NCI-H446 treated with DMSO at 0.1 percent for 48 hours (cell line): ENCODE results near the gene FTCDNL1.

ENCODE experiments used
- DNase-seq: peaks from one replicate; lab custom pipeline; 2025; lab: John Stamatoyannopoulos, UW

Gene FTCDNL1

DNA sequence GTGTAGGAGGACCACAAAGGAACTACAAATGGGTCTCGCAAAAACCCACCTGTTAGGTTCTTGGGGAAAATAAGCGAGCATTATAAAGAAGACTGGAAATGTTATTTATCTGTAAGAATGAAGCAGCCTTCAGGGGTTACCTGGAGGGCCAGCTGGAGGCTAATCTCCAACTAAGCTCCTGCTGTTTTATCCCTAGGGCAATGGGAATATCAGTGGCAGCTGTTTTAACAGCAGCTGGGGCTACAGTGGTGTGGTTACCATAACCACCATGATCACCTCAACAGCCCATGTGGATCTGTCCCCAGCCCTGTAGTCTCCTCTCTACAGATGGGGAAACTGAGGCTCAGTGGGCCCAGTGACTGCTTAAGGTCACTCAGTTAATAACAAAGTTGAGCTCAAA is 108.1 kb downstream of the FTCDNL1 start:
- DNase-seq = no peak

DNA sequence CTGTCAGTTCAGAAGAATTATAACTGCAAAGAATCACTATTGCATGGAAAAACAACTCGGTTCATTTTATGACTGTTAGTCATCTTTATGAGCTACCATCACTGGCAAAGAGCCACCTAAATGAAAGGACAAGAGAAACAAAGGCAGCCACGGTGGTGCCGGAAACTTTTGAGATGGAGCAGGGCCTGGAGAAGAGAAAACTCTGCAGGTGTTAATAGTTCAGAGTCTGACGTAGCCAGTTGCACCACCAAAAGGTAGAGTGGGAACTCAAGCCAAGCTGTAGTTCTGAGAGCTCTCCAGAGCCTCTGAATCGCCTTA is 110.9 kb downstream of the FTCDNL1 start:
- no peak for DNase-seq

DNA sequence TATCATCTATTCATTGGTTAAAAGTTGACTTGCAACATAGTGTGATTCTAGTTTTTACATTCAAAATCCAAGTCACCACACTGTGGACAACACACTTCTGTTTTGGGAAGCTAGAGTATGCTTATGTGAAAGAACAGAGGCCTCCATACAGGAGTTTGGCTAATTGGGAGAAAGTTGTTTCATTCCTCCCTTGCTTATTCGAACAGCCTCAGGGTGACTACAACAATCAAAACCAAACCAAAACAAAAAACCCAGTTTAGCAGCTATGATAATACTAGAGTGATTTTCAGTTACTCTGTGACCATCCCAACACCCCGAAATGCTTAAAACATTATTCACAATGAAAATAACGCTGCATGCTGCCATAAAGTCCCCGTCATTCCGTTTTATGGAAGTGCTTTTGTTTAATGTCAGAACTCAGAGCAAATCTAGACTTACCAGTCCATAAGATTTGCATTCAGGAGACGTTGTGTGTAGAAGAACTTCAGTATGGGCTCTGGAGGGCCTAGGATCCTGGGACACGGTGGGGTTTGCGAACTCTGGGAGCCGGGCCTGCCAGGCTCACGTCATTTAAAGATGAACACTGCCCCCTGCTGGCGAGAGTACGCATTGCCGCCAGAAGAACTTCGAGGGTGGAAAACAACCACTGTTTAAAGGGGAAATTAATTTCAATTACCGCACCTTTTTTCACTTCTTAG is 111.4 kb downstream of the FTCDNL1 start:
- no peak for DNase-seq

DNA sequence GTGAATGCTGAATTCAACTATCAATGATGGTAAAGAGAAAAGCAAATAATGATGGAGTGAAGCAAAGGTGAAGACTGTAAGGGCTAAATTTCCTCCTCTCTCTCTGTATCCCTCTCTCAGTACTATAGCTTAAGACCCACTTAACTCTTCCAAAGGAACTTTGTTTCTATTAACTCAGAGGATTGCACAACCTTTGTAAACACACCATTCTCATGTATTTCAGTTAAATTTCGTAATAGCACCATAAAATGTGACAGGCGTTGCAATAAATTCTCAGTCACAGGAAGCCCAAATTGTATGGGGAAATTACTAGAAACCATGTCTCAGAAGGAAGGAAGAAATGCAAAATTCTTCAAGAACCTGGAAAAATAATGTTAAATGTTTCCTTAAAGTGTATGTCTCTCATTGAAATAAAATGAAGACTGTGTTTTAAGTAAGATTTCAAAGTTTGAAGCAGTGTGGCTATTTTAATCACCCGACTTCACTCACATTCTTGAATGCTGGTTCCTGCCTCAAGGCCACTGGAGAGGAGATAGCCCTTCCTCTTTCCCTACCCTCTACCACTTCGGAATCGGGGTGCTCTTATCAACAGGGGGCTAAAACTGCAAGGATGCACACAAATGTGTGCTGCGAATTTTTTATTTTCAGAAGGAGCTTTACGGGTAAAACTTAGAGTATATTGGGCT is 112.1 kb downstream of the FTCDNL1 start:
- no peak for DNase-seq

DNA sequence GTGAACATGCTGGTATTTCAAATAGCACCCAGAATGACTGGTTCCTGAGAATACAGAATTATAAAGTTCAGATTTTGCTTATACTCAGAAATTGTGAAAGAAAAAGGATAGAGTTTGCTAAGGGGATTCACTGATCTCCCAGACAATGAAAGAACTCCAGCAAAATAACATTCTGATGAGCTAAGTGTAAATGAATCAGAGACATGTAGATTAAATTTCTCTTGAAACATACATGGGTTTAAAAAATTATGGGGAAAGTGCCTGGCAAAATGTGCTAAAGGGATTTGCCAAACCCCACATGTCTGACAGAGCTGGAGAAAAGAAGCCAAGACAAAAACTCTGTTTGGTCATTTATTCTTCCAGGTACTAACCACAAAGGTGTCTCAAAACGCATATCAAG is 116.3 kb downstream of the FTCDNL1 start:
- DNase-seq = no peak

DNA sequence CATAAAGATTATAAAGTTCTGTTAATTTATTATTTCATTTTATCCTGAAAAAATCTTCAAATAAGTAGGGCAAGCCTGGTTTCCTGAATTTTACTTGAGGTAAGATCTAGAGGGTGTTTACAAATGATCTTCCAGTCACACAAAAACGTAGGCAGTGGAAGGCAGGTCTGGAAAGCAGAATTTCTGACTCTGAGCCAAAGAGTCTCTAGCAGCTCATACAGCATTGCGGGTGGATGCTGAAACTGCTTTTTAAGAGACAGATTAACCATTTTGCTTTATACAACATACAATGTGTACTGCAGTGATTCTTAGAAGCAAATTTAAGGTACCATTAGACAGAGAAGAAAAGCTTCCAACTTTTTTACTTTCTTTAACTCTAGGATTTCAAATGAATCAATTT is 117.0 kb downstream of the FTCDNL1 start:
- DNase-seq = no peak

DNA sequence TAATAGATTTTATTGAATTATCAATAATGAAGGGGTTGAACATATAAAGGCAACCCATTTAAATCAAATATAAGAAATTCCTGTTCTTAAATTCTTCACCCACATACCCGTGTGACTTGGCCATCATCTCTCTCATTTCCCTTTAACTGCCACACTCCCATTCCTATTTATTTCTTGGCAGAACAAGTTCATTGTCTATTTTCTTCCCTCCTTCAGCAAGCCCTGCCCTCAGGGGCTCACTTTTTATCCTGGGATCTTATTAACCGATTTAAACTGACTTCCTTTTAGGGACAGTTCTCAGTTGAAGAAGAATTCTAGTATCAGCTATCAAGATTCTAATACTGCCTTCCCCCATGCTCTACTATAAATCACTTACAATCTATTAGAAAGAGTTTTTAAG is 123.2 kb downstream of the FTCDNL1 start:
- no peak for DNase-seq

DNA sequence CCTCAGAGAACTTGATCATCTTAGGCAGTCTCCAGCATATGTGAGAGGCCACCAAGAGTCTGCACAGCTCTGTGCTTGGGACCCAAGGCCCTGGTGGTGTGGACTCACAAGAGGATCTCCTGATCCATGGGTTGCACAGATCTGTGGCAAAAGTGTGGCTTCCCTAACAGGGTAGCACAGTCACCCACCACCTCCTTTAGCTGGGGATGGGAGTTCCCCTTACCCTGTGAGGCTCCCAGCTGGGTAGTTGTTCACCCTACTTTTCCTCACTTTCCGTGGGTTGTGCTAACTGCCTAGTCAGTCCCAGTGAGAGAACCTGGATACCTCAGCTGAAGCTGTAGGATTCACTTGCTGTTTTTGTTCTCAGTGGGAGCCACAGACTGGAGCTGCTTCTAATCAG is 123.7 kb downstream of the FTCDNL1 start:
- DNase-seq = no peak

DNA sequence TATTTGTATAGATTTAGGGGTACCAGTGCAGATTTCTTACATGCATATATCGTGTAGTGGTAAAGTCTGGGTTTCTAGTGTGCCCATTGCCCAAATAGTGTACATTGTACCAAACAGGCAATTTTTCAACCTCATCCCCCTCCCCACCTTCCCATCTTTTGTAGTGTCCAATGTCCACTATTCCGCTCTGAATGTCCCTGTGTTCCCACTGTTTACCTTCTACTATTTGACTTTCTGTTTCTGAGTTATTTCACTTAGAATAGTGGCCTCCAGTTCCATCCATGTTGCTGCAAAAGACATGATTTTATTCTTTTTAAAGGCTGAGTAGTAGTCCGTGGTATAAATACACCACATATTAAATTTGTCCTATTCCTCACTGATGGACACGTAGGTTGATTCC is 132.9 kb downstream of the FTCDNL1 start:
- DNase-seq = no peak

DNA sequence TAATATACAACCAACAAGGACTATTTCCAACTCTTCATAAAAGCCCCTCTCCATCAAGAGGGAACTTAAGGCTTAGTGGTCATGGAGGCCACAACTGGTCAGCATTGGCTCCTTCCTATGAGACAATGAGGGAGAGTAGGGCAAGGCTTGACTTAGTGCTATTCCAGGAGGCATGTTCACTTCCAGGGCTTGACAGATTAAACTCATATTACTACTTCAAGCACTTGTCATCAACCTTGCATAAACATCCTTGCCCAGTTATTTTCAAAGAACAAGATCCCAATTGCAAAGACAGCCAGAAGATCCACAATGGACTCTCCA is 133.4 kb downstream of the FTCDNL1 start:
- no peak for DNase-seq

DNA sequence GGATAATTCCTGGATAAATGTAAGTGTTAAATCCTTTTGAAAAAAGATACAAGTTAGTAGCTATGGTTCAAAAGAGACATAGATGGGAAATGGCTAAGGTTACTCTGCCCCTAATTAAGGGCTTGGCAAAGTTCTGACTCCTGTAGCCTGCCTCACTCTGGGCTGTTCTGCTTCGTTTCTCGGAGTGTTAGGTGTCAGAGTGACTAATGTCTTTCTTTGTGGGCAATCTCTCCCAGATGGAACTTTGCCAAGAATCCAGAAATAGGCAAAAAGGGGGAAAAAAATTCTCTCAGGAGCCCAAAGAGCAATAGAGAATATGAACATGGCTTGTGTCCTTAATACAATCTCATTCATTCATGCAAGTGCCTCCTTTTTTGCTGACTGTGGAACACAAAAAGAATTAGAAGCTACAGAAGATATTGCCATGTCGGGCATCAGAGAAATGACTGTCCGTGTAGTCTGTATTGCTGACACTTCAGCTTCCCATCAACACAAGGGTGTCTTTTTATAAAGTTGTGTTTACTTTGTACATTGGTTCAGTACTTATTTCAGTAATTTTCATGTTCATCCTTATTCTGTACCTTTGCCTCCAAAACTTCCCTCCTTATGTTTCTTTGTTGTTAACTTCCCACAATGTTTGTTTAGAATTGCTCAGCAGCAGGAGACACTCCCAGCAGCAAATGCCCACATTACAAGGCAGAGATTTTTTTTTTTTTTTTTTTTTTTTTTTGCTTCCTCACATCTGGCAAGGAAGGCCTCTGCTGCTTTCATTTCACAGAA is 134.0 kb downstream of the FTCDNL1 start:
- peak; percentile 51 for DNase-seq

DNA sequence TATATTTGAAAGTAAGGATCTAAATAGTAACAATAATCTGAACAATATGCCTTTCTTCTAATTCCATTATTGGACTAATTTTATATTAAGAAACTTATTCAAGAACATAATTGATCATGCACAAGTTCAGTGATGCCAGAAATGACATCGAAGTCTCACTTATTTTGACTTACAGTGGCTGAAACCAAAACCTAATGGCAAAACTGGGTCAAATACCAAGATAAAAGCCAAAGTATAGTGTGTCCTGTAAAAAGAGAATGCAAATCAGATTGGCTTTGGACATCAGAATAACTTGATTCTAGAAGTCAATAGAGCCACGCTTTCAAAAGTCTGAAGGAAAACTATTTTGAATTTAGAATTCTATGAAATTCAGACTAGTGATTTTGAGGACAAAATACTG is 137.2 kb downstream of the FTCDNL1 start:
- DNase-seq = no peak

DNA sequence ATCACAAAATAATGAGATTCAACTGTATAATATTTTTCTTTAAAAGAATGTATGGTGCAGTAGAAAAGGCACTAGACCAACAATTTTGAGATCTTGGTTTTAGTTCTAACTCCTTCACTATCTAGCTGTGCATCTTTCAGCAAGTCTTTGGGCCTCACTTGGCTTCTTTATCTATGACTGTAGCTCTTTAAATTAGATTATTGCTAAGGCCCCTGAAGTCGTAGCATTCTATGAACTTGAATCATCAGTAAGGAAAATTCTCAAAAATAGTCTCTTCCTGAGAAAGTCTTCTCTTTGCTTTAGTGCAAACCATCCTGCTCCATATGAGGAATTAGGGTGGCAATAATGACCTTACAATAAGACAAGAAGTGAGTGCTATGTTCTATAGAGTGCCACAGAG is 140.4 kb downstream of the FTCDNL1 start:
- DNase-seq = no peak
